HG02798 (cell line): ENCODE data around the gene TENM4.
"Not testable (repeated sequence)": the region's sequence is repeated elsewhere in the genome, so short reads cannot be mapped to it uniquely, and the experiment has no call there.

Experiments
- ATAC-seq: cut with Tn5 transposase; IDR thresholded peaks from one replicate; pipeline ENCODE4 v1.9.1; 2021; ENCODE audit warnings: mild to moderate bottlenecking; ENCODE audit not compliant: unreplicated experiment, poor library complexity

Gene TENM4

DNA sequence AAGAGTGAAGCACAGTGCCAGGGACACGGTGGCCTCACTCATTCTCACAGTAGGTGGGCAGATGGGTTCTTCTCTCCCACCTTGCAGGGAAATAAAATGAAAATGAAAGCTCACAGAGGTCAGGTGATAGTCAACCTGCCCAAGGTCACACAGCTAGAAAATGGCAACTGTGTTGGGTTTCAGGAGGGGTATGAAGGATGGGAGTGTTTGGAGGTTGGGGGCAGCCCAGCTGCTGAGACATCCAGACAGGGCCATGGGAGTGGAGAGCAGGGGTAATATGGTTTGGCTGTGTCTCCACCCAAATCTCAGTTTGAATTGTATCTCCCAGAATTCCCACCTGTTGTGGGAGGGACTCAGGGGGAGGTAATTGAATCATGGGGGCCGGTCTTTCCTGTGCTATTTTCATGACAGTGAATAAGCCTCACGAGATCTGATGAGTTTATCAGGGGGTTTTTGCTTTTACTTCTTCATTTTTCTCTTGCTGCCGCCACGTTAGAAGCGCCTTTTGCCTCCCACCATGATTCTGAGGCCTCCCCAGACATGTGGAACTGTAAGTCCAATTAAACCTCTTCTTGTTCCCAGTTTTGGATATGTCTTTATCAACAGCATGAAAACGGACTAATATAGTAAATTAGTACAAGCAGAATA is 247.0 kb downstream of the TENM4 start:
- ATAC-seq = no peak

DNA sequence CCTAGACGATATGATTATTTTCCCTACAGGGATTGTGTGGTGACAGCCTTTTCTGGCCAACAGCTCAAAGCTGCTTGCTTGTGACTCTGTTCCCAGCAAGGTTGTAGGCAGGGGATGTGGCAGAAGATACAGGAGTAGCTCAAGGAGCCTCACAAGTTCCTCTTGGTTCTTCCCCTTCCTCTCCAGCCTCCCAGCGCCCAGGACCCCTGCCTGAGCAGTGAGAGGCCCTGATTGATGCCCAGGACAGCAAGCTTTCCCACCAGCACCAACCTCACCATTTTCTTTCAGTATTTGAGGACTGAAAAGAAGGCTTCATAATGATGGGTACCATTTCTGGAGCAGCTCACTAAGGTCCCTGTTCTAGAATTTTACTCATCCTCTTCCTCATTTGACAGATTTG is 248.0 kb downstream of the TENM4 start:
- no peak for ATAC-seq

DNA sequence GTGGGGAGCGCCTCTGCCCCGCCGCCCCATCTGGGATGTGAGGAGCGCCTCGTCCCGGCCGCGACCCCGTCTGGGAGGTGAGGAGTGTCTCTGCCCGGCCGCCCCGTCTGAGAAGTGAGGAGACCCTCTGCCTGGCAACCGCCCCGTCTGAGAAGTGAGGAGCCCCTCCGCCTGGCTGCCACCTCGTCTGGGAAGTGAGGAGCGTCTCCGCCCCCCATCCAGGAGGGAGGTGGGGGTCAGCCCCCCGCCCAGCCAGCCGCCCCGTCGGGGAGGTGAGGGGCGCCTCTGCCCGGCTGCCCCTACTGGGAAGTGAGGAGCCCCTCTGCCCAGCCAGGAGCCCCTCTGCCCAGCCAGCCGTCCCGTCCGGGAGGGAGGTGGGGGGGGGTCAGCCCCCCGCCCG is 249.1 kb downstream of the TENM4 start:
- not testable (repeated sequence) for ATAC-seq

DNA sequence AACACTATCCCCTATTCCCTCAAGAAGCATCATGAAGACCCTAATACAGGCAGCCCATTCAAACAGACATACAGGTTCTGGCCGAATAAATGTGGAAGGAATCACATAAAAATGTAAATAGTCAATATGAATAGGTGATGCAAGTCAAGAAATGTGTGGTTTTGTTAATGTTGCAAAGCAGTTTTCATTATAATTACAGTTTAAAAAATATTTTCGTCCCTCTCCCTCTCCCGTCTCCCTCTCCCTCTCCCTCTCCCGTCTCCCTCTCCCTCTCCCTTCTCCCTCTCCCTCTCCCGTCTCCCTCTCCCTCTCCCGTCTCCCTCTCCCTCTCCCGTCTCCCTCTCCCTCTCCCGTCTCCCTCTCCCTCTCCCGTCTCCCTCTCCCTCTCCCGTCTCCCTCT is 250.3 kb downstream of the TENM4 start:
- ATAC-seq = not testable (repeated sequence)

DNA sequence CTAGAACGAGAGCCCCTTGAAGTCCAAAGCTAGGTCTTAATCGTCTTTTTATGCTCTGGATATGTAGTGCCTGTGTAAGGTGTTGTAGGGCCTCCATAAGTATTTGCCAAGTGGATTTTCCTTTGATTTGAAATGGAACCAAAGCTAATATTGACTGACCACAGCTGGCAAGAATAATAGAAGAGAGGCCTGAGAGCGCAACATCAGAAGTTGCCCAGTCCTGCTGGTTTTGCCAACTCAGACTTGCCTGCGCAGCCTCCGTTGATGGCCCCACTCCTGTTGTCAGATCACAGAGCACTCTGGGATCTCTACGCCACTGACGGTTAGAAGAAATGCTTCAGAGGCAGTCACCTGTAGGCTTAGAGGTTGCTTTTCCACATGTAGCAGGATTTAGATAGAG is 251.2 kb downstream of the TENM4 start:
- no peak for ATAC-seq

DNA sequence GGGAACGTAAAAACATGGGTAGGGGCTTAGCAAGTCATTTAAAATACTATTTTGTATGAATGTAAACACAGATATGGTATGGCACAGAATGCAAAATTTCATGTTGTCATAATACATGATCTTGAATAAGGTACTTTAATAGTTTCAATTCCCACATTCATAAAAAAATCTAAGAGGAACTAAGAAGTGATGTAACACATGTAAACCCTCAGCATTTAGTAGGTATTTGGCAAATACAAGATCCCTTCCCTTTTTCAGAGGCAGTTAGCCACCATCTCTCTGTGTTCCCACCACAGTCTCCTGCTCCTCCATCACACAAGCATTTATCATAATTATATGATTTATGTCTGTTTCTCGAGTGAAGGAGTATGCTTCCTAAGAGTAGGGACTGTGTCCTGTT is 251.8 kb downstream of the TENM4 start:
- no peak for ATAC-seq

DNA sequence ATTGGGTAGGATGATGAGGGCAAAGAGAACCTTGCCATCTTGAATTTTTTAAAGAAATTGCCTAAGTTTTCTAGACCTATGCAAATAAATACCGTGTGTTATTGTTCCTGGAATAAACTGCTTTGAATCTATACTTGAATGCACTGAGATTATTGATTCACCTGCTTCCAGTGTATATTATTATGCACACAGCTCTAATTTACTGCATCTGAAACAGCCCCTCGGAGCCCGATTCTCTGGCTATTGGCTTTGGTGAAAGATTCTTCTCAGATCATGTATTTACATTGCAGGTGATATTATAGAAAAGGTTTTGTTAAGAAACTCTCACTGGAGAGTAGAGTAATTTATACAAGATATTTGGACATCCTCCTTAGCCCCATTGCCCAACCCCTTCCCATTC is 254.2 kb downstream of the TENM4 start:
- no peak for ATAC-seq

DNA sequence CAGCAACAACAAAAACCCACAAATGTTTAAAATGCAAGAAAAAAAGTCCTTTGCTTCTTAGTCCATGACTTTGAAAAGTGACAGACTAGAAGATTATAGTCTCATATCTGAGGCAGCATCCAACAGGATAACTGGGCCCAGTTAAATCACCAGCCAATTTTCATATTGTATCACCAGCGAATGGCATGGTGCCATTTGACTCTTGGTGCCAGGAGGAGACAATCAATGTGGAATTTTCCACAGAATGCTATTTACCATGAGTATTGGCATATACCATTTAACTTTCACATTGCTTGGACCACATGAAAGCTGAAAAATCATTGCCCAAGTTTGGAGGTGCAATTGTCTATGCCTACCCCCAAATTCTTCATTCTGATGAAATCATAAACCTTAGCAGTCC is 255.5 kb downstream of the TENM4 start:
- no peak for ATAC-seq

DNA sequence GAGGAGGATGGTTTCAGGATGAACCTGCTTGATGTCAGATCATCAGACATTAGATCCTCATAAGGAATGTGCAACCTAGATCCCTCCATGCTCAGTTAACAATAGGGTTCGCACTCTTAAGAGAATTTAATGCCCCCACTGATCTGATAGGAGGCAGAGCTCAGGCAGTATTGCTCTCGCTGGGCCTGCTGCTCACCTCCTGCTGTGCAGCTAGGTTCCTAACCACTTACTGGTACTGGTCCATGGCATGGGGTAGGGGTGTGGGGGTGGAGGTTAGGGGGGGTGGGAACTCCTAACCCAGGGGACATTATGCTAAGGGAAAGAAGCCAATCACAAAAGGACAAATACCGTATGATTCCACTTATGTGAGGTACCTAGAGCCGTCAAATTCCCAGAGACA is 256.5 kb downstream of the TENM4 start:
- ATAC-seq = no peak

DNA sequence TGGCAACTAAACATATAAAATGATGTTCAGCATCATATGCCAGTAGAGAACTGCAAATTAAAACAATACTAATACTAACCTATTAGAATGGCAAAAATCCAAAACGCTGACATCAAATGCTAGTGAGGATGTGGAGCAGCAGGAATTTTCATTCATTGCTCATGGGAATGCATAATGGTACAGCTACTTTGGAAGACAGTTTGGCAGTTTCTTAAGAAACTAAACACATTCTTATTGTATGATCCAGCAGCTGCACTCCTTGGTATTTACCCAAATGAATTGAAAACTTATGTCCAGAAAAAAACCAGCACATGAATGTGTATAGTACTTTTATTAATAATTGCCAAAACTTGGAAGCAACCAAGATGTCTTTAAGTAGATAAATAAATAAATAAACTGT is 258.0 kb downstream of the TENM4 start:
- ATAC-seq = no peak

DNA sequence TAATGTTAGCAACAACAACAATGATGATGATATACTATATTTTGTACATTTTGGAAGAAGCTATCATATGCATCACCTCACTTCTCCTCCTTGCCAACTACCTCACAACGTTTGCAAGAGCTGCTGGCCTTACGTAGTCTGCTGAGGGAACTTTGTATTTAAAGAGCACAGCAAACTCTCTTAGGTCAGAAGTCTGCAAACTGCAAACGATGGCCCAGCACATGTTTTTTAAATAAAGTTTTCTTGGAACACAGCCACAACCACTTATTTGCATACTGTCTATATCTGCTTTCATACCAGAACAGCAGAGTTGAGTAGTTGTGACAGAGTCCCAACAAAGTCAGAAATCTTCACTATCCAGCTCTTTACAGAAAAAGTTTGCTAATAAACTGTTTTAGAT is 261.7 kb downstream of the TENM4 start:
- ATAC-seq = no peak

DNA sequence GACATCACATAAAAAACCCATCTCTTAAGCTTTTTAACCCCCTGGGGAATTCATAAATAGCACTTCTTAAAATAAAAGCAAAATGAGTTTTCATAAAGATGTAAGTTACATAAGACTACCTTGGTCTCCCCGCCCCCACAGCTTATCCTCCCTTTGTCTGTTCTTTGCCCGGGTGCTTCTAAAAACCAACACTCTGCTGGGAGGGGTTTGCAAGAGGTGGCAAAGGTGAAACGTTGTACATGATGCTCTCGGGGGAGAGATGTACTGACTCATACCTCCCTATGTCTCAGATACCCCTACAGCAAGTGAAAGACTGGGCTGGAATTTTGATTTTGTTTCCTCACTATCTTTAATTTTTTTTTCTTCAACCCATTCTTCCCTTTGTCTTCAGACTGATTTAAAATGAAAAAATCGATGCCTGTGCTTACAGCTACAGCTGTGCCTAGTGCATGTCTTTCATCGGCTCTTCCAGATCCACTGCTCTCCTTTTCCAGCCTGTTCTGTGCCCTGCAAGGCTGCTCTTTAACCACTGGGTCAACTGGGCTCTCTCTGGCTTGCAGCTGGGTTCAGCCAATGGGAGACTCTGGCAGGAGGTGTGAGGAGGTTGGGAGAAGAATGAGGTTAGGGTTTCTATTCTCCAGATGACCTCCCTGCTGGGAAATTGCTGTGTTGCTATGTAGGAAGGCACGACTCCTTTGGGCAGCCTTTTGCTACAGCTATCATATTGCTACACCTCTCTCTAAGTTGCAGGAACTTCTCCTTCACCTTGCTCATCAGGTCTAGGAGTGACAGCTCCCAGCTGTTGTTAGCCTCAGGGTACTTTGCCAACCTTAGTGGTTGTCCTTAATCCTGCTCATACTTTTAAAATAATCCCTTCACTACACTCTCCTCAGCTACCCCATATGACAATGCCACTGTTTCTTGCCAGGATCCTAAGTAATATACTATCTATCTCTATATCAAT is 266.5 kb downstream of the TENM4 start:
- no peak for ATAC-seq

DNA sequence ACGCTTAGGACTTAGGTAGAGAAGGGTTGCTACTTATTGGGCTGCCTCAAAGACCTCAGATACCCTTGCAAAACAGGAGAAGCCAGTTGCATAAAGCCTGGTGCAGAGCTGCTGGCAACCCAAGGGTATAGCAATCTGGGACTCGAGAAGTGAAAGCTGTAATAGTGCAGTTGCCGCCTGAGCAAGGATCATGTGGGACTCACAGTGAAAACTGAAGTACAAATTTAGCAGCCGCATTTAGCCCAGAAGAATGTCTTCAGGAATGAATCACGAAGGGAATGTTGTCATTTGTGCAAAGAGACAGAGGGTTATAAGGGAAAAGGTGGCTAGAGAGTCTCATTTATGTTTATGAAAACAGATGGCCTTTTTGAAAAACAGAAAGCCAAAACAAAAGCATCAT is 267.2 kb downstream of the TENM4 start:
- ATAC-seq = no peak

DNA sequence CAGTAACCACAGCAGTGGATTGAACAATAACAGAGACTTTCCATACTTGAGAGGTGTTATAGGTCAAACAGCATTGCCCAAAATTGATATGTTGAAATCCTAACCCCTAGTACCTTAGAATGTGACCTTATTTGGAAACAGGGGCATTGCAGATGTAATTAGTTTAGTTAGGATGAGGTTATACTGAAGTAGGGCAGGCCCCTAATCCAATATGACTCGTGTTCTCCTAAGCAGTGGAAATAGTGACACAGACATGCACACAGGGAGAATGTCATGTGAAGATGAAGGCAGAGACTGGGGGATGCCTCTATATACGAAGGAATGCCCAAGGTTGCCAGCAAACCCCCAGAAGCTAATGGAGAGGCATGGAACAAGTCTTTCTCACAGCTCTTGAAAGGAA is 270.5 kb downstream of the TENM4 start:
- ATAC-seq = no peak

DNA sequence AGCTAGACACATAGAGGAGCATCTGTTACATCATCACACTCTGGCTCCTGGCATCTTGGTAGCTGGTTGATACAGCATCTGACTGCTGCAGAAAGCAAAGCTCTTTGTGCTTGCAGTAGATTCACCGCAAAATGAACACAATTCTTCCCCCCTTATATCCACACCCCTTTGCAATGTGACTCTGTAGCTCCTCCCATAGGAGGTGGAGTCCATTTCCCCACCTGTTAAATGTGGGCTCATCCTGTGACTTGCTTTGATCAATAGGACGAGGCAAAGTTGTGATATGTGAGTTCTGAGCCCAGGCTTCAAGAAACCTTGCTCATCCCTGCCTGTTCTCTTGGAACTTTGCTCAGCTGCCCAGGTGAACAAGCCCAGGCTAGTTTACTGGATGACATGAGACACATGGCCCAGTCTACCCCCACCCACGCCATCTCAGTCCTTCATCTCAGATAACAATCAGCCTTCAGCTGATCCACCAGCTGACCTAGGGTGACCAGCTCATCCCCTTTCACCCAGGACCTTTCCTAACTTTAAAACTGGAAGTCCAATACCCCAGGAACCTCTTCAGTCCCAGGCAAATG is 272.2 kb downstream of the TENM4 start:
- no peak for ATAC-seq

DNA sequence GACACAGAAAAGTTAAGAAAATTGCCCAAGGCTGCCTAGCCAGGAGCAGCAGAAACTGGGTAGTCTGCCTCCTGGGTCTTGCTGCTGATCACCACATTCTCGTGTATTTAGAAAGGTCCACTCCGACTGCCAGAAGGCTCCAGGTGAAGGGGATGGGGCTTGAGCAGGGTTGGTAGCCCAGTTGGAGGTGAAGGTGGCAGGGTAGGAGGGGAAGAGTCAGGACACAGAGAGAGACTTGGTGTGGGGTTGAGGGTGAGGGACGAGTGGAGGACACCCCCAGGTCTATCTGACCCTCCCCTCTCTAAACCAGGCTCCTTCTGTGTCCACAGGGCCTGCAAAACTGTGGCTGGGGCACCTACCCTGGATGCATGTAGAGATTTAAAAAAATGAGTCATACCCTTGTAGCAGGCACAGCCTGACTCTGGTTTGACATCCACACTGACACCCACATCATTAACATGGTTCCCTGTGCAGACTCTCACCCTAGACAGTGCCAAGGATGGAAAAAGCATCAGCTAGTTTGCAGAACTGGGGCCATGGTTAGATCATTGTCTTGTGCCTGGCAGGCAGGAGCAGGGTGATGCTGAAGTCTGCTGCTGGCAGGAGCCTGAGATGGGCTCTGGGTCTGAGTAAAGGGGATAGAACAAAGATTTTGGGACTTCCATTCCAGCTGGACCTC is 273.2 kb downstream of the TENM4 start:
- no peak for ATAC-seq

DNA sequence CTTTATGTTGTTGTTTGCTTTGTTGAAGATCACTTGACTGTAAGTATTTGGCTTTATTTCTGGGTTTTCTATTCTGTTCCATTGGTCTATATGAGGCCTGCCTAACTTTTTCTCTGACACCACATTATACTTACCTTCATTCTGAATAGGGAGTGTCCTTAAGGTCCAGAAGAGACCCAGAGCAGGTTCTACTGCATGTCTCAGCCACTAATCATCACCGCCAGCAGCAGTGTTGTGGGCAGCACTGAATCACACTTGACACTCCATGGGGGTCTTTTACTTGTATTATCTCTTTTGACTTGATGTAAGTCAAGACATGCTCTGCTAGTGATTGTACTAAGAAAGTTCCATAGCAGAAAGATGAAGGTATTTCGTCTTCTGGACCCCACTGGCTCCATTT is 274.9 kb downstream of the TENM4 start:
- no peak for ATAC-seq

DNA sequence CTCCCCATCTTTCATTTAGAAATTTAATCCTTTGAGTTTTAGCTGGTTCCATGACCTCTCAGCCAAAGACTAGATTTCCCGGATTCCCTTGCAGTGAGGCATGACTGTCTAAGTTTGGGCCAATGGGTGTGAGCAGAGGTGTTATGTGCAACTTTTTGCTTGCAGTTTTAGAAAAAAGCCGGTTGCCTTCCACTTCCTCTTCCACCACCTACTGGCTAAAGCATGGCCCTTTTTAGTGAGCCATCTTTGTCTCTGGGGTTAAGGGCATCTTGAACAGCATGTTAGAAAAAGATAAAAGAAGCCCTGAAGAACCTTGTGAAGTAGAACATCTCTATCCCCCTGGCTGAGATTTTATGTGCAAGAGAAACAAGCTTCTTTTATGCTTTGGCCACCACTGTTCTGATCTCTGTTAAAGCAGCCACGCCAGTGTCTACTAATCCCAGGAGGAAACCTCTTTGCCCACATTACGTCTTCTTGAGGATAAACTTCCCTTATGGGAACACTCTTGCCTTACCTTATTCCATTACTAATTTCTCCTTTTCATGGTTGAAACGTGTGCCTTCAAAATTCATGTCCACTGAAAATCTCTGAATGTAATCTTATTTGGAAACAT is 279.9 kb downstream of the TENM4 start:
- ATAC-seq = no peak

DNA sequence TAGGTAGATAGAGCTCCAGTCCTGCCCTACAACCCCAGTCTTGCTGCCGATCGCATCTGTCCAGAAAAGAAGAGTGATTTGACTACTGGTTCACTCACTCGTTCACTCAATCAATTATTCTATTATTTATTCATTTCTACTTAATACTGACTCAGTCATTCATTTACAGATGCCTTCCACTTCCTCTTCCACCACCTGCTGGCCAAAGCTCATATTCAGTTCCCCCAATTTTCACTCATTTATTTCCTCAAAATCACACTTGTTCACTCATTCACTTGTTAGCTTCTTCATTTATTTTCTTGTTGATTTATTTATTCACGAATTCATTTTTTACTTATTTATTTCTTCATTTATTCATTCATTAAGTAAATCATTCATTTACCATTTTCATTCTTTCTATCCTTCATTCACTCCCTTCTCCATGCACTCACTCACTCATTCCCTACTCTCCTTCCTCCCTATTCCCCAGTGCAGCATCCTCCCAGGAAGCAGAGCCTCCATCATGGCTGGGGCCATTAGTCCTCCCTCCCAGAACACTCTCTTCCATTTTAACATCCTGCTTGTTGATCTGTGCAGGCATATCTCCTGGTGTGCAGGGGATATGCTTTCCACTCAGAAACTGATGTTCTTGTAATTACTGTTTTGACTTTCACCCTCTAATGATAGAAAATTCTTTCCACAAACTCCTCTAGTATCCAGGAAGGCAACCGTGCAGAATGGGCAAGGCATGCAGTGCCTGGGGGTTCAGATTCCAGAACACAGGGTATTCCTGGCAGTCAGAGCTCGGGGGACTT is 281.0 kb downstream of the TENM4 start:
- no peak for ATAC-seq

DNA sequence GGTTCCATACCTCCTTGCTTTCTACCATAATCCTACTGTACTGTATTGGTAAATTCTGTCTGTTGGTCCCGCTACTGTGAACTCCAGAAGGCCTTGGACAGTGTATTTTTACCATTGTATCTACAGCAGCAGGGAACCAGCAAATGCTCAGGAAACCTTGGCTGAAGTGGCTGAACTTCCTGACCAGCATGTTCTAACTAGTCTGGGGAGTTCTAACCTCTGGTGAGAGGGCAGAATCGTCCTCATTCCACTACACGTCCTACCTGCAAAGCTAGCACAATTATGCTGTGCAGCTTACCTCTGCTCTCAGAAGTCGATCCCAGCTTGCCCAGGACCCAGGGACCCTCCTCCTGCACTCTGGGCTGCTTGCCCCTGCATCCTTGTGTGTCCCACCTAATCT is 283.1 kb downstream of the TENM4 start:
- ATAC-seq = no peak
